ENCODE data around the gene UST.

- TF ChIP-seq CTCF (conservative IDR thresholded peaks at IDR 0.05; ENCODE audit: low read depth, low read length) = no peak
- no peak for TF ChIP-seq EZH2 (IDR thresholded peaks at IDR 0.05; ENCODE audit: low read length, unreplicated experiment)
- TF ChIP-seq EZH2phosphoT487 (IDR thresholded peaks at IDR 0.05; ENCODE audit: borderline replicate concordance, low read length) = no peak
These were observed 45.5 kb upstream of the UST start for GRCh38 chr6:148701375-148701774.
